GM12891 (cell line): ENCODE data around the gene FBP1.

Source experiments
- PAX5 ChIP-seq: IDR thresholded peaks from 2 replicates; pipeline ENCODE4 v1.6.1; 2011; ENCODE audit warnings: low read length, moderate library complexity, mild to moderate bottlenecking; ENCODE audit not compliant: insufficient read depth, severe bottlenecking
- POLR2A ChIP-seq: IDR thresholded peaks from 2 replicates; pipeline ENCODE4 v1.6.1; 2011; ENCODE audit warnings: low read depth, low read length, control low read depth
- POLR2AphosphoS5 ChIP-seq: IDR thresholded peaks from 2 replicates; pipeline ENCODE4 v1.6.1; 2011; ENCODE audit warnings: low read depth, low read length, control low read depth
- SPI1 ChIP-seq: IDR thresholded peaks from 2 replicates; pipeline ENCODE4 v1.6.1; 2011; ENCODE audit warnings: low read depth, low read length, control low read depth
- TAF1 ChIP-seq: IDR thresholded peaks from 2 replicates; pipeline ENCODE4 v1.6.1; 2011; ENCODE audit warnings: low read depth, low read length, control low read depth

GRCh38 chr9:94557376-94557775 is 81.9 kb downstream of the FBP1 start:
- TF ChIP-seq POLR2A: no peak
- TF ChIP-seq POLR2AphosphoS5: no peak
- no peak for TF ChIP-seq PAX5
- no peak for TF ChIP-seq TAF1
- no peak for TF ChIP-seq SPI1
